A673 (cell line): Measurements from ENCODE around the gene CTIF. TPM values are rescaled to one million over a fixed set of nuclear protein-coding genes. Genes with fewer than 3 reads are reported as not detected.

ENCODE experiments used
- BruUV-seq: library from RNA; stranded (reverse); fragments of 400-500 nt; replicated peaks from 2 replicates; lab custom pipeline; 2021; lab: Mats Ljungman, UMichigan
- CTCF ChIA-PET: fragments of 300-600 bp; sonication (Branson Sonifier 250); formaldehyde crosslinking; loops from one replicate; lab custom pipeline; 2022; ENCODE audit warnings: antibody characterized with exemption; lab: Charles Lee
- POLR2A ChIA-PET: fragments of 300-600 bp; sonication (Branson Sonifier 250); formaldehyde crosslinking; loops from one replicate; lab custom pipeline; 2022; ENCODE audit warnings: antibody characterized with exemption; ENCODE audit not compliant: low non-redundant PET; lab: Charles Lee
- DNase-seq: peaks from one replicate; pipeline ENCODE4 v3.0.0-alpha.2; 2015; ENCODE audit warnings: low spot score
- H3K27ac ChIP-seq: fragments of 200-600 bp; sonication (generic); 2 replicates; pipeline ENCODE4 v1.5.1; 2016; ENCODE audit warnings: mixed run types, low read depth, mild to moderate bottlenecking, mixed read lengths, antibody characterized with exemption, low read length; ENCODE audit not compliant: poor library complexity, severe bottlenecking
- H3K27me3 ChIP-seq: fragments of 200-600 bp; sonication (generic); replicated peaks from 2 replicates; pipeline ENCODE4 v1.6.1; 2017; ENCODE audit warnings: mixed run types, low read depth, mild to moderate bottlenecking, mixed read lengths, antibody characterized with exemption, low read length; ENCODE audit not compliant: insufficient read depth, poor library complexity
- H3K36me3 ChIP-seq: fragments of 200-600 bp; sonication (generic); 2 replicates; pipeline ENCODE4 v1.6.1; 2016; ENCODE audit warnings: mixed run types, mild to moderate bottlenecking, mixed read lengths, antibody characterized with exemption, low read length; ENCODE audit not compliant: insufficient read depth, poor library complexity, severe bottlenecking
- H3K4me1 ChIP-seq: fragments of 200-600 bp; sonication (generic); 2 replicates; pipeline ENCODE4 v1.6.1; 2017; ENCODE audit warnings: mixed run types, mild to moderate bottlenecking, mixed read lengths, antibody characterized with exemption, low read length; ENCODE audit not compliant: insufficient read depth, poor library complexity, severe bottlenecking
- H3K4me3 ChIP-seq: fragments of 200-600 bp; sonication (generic); 2 replicates; pipeline ENCODE4 v1.5.1; 2016; ENCODE audit warnings: low read depth, mixed run types, mild to moderate bottlenecking, mixed read lengths, low read length; ENCODE audit not compliant: poor library complexity, severe bottlenecking
- H3K9me3 ChIP-seq: fragments of 200-600 bp; sonication (generic); 2 replicates; pipeline ENCODE4 v1.6.1; 2016; ENCODE audit warnings: mixed run types, low read depth, mild to moderate bottlenecking, mixed read lengths, antibody characterized with exemption, low read length; ENCODE audit not compliant: poor library complexity, severe bottlenecking
- EZH2 ChIP-seq: fragments of 200-600 bp; sonication (generic); IDR thresholded peaks from 2 replicates; pipeline ENCODE4 v1.6.1; 2017; ENCODE audit warnings: borderline replicate concordance, low read depth, mild to moderate bottlenecking, mixed read lengths, antibody characterized with exemption, low read length; ENCODE audit not compliant: poor library complexity, severe bottlenecking
- intact Hi-C: fragments of 100-400 bp; cut with micrococcal nuclease; formaldehyde crosslinking; loops from one replicate; pipeline ENCODE4 v1.10.0; 2022; ENCODE audit not compliant: unreplicated experiment
- total RNA-seq: library from RNA; stranded (reverse); gene quantifications from 2 replicates; pipeline ENCODE4 v1.2.3, GENCODE V29; 2021
- TF ChIP-seq, protein P1 (sequence below): fragments of 300-800, 200-600 bp; sonication (generic); conservative IDR thresholded peaks from 2 replicates; pipeline ENCODE4 v1.5.1; 2017; ENCODE audit warnings: low read depth, mild to moderate bottlenecking, antibody characterized with exemption, low read length, moderate library complexity, mixed read lengths

Gene CTIF
- total RNA-seq, 1 experiment from 2014 or later = 23.5 TPM

- TF ChIP-seq, protein P1, sequence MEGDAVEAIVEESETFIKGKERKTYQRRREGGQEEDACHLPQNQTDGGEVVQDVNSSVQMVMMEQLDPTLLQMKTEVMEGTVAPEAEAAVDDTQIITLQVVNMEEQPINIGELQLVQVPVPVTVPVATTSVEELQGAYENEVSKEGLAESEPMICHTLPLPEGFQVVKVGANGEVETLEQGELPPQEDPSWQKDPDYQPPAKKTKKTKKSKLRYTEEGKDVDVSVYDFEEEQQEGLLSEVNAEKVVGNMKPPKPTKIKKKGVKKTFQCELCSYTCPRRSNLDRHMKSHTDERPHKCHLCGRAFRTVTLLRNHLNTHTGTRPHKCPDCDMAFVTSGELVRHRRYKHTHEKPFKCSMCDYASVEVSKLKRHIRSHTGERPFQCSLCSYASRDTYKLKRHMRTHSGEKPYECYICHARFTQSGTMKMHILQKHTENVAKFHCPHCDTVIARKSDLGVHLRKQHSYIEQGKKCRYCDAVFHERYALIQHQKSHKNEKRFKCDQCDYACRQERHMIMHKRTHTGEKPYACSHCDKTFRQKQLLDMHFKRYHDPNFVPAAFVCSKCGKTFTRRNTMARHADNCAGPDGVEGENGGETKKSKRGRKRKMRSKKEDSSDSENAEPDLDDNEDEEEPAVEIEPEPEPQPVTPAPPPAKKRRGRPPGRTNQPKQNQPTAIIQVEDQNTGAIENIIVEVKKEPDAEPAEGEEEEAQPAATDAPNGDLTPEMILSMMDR = no peak
- no peak for TF ChIP-seq EZH2
- Histone ChIP-seq H3K27me3 (no peaks in the 10 kb centered on the region), H3K27ac (no peak overlapping the region), H3K9me3 (no peaks in the 10 kb centered on the region), H3K36me3 (no peaks in the 10 kb centered on the region), H3K4me3 (no peak overlapping the region), H3K4me1 (peaks cover 12% of the 10 kb centered on the region)
- ChIA-PET POLR2A (no interaction called here), CTCF (no interaction called here)
- DNase-seq = no peak
- no TSS peak for BruUV-seq
- intact Hi-C loops = no loop called here
Measured at GRCh38 chr18:48784656-48785055, 245.8 kb downstream of the CTIF start.

DNA sequence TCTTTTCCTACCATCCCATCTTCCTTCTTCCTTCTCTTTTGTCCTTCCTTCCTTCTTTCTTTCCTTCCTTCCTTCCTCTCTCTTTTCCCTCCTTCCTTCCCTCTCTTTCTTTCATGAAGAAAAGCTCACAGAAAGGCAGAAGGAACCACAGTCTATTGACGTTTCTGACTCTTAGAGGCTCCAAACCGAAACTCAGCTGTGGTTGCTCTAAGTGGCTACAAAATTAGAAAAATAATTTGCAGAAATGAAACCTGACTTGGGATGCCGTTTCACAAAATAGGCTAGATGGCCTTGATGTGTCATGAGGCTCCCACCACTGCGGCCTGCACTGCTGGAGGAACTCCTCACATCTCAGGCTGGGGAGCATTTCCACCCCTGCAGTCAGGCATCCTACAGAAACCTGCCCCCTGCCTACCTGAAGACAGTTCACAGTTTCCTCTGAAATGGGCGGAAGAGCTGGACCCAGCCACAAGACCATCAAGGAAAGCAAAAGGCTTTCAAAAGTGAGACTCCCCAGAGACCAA is 246.3 kb downstream of the CTIF start:
- Histone ChIP-seq H3K4me1 (peaks cover 12% of the 10 kb centered on the region), H3K9me3 (no peaks in the 10 kb centered on the region), H3K27ac (no peak overlapping the region), H3K4me3 (no peak overlapping the region), H3K36me3 (no peaks in the 10 kb centered on the region), H3K27me3 (no peaks in the 10 kb centered on the region)
- no peak for TF ChIP-seq EZH2
- TF ChIP-seq, protein P1 = no peak
- no peak for DNase-seq
- intact Hi-C loops = no loop called here
- POLR2A ChIA-PET = no interaction called here
- BruUV-seq = no TSS peak
- CTCF ChIA-PET = interaction anchor here (0.7 kb wide), 1 partner anchor 453 kb away, joined by 6 read pairs; no protein-coding TSS in a partner anchor

DNA sequence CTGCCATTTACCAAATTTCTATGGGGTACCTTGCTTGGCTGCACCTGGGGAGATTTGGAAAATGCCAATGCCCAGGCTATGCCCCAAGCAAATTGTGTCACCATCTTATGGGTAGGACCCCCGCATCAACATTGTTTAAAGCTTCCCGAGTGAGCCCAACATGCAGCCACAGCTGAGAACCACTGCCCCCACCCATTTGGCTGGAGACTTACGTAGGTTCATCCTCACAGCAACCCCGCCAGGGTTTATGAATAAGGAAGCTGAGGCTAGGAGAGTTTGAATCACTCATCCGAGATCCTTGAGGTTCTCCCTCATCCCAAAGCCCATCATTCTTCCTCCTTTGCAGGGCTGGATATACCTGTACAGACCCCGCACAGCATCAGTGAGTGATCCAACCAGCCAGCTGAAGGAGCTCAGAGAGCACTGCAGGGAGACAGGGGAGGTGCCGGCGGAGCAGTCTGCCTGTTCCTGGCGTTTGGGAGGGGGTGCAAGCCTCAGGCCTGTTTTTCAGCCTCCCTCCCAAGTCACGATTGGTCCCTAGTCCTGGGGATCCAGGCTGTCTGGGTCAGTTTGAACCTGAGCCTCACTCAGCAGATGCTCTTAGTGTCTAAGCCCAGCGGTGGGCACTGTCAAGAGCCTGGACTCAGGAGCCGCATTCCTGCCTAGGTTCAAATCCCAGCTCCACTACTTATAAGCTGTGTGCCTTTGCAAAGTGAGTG is 247.1 kb downstream of the CTIF start:
- no peaks in the 10 kb centered on the region for H3K36me3 ChIP-seq
- H3K4me3 ChIP-seq = no peak overlapping the region
- H3K4me1 ChIP-seq = peaks cover 12% of the 10 kb centered on the region
- ChIA-PET POLR2A (no interaction called here), CTCF (interaction anchor here (0.7 kb wide), 1 partner anchor 452 kb away, joined by 6 read pairs; no protein-coding TSS in a partner anchor)
- intact Hi-C loops = no loop called here
- no peak for DNase-seq
- H3K9me3 ChIP-seq = no peaks in the 10 kb centered on the region
- H3K27ac ChIP-seq = no peak overlapping the region
- no peaks in the 10 kb centered on the region for H3K27me3 ChIP-seq
- BruUV-seq = no TSS peak
- no peak for TF ChIP-seq EZH2
- TF ChIP-seq, protein P1 = no peak
